Measurements from ENCODE around the gene ZKSCAN2.

ZKSCAN2 gene

DNA sequence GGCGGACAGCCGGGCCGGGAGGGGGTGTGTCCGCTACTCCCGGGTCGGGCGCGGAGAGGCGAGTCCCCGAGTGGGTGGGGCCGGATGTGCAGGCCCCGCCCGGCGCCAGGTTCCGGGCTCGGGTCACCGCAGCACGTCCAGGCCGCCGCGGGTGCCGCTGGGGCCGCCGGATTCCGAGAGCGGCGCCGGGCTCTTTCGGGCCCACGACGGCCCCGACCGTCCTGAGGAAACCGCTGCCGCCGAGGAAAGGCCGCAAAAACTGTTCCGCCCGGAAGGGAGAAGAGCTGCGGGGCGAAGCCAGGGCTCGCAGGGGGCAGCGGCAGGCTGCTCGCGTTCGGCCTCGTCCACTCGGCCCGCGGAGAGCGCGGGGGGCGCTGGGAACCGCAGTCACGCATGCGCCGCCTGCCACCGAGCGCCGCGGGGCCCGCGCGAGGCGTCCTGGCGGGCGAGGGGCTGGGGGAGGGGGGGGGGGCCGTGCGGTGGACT, at the start of gene ZKSCAN2:
Gene ZKSCAN2 (minus strand): TSS at position 376 of the 486 bp plus-strand sequence. CDS start 718 bp downstream, outside the sequence.
- no peak for FAIRE-seq

DNA sequence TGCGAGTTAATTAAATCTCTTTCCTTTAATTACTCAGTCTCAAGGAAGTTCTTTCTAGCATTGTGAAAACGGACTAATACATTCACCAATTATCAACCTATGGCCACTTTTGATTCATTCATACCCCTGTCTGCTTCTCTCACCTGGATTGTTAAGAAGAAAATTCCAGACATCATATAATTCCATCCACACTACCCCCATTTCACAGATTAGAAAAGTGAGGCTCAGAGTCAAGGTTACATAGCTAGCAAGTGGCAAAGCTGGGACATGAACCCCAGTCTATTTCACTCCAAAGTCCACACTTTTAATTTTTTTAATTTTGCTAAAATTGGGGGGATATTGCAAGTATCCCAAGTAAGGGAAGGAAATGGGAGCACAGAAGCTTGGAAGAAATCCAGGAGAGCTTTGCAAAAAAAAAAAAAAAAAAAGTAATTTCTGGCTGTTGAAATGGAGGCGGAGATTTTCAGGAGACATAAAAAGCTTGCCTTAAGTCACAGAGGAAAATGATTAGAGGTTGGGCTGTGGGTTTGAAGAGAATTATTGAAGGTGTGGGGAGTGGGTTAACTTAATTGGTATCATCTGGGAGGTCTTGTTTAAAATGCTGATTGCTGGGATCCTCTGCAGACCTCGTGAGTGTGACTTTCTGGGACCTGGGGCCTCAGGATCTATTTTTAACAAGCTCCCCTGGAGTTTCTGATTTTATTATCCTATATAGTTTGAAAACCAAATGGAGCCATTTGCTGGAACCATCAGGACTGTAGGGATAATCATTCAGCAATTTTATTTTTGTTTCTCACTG, 42.3 kb upstream of the ZKSCAN2 start:
- no peak for FAIRE-seq

DNA sequence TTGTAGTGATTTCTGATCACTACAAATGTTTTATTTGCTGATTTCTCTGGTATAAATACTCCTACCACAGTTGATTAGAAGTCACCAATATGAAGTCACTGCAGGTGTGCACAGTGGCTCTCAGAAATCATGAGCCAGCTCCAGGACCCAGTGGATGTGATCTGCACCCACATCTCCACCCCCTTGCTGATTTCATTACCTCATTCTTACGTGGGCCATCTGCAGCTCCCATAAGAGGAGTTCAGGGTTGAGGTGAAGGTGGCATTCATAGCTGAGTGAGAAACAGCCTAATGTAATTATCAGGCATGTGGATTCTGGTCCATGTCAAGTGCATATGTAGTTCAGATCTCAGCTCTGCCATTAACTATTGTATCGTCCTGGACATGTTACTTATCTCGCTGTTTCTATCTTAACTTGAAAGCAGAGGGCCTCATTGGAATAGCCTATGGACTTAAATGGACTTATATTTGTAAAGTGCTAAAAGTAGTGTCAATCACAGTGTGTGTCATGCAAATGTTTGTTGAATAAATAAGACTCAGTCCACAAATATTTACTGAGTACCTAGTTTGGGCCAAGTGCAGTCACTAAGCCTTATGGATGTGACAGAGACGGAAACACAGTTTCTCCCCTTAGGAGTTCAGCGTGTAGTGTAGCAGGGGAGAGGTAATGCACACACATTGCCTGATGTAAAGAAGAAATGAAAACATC, 40.7 kb upstream of the ZKSCAN2 start:
- no peak for FAIRE-seq

DNA sequence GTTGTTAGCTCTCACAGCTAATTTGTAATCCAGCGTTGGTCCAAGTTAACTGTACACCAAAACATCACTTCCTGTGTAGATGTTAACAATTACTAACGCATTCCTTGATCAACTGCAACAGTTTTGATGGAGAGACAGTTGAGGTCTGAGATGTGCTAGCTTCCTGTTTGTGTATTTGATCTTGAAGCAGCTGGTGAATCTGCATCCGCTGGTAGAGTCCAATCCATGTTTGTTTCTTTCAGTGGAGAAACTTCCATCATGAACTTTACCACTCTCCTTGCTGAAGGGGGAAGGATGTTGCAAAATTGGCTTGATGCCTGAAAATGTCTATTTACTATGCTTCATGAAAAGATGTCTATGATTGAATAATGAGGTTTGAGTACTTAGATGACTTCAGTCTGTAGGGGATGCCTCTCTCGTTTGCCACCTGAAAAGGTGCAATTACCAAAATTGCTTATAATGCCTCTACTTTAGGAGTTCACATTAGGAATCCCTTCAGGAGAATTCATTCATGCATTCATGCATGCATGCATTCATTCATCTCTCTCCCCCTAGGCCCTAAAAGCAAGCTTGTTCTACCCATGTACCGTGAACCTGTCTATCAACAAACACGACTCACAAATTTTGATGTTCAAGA, 39.6 kb upstream of the ZKSCAN2 start:
- FAIRE-seq = no peak

DNA sequence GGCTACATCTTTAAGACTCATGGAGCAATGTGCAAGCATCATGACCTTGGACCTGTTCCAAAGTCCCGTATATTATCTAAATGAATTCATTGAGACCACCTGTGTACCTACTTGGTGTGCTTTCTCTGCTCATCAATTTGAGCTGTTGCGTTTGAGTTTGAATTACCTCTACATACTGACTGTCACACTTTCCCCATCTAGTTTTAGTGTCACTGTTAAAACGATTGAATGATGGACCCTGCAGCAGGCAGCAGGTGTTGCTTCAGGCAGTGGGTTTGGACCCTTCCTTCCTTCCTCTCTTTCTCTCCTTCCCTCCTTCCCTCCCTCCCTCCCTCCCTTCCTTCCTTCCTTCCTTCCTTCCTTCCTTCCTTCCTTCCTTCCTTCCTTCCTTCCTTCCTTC, 33.9 kb upstream of the ZKSCAN2 start:
- FAIRE-seq = no peak

DNA sequence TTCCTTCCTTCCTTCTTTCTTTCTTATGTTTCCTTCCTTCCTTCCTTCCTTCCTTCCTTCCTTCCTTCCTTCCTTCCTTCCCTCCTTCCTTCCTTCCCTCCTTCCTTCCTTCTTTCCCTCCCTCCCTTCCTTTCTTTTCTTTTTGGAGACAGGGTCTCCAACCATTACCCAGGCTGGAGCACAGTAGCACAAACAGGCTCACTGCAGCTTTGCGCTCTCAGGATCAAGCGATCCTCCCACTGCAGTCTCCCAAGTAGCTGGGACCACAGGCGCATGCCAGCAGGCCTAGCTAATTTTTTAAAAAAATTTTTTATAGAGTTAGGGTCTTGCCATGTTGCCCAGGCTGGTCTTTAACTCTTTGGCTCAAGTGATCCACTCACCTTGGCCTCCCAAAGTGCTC, 31.8 kb upstream of the ZKSCAN2 start:
- FAIRE-seq = no peak

DNA sequence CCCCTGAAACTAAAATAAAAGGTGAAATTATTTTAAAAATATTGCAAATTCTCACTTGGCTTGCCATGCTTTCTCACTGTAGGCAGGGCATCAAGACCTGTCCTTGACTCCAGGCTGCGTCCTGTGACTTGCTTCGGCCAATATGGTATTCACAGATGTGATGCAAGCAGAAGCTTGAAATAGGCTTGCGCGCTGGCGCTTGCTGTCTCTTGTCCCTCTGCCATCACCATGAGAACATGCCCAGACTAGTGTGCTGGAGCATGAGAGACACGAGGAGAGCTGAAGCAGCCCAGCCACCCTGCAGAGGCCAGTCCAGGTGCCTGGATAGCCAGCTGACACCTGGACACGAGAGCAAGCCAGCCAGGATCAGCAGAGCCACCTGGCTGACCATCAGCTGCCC, 21.8 kb upstream of the ZKSCAN2 start:
- no peak for FAIRE-seq

DNA sequence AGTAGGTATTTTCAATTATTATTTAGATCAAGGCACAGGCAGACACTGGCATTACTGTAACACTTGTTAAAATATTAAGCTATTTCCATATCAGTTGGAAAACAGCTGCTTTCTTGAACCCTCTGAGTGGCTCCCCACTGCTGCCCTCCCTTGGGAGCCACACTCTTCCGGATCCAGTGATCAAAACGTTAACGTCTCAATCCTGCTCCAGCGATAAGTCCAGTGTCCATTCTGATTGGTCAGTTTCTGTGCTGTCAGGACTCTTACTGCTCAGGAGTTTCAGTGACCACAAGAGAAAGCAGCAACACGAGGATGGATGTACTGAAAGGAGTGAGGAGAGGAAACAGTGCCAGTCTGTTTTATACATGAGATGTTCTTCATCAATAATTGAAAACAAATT, 13.8 kb upstream of the ZKSCAN2 start:
- FAIRE-seq = no peak

DNA sequence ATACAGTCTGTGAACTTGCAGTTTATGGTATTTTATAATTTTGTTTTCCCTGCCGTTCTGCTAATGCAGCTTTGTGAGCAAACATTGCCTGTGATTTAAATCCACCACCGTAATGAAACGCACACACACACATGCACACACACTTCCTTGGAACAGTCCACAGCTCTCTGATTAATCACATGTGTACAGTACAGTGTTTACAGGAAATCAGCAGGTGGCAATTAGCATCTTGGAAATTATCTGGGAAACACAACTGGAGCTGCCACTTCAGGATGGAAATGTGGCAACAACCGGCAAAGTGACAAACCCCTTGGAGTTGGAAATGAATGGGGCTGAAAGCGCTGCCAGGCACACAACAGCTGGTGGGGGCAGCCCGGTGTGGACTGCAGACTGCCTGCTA, 12.9 kb upstream of the ZKSCAN2 start:
- no peak for FAIRE-seq

DNA sequence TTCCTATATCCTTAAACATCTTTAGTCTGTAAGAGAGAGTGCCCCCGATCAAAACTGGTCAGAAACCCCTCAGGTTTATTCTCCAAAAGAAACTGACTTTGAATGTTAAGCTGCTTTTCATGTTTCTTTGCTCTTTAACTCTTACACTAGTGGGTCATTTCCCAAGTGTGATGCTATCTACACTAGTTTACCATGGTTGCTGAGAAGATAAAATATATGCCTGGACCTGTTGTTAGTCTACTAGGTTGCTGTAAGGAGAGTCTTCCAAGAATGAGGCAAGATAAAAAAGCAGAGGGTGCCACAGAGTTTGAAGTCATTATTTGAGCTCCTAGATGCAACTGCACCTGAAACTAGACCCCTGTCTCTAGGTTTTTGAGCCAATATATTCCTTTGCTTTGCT, 12.2 kb upstream of the ZKSCAN2 start:
- FAIRE-seq = no peak

DNA sequence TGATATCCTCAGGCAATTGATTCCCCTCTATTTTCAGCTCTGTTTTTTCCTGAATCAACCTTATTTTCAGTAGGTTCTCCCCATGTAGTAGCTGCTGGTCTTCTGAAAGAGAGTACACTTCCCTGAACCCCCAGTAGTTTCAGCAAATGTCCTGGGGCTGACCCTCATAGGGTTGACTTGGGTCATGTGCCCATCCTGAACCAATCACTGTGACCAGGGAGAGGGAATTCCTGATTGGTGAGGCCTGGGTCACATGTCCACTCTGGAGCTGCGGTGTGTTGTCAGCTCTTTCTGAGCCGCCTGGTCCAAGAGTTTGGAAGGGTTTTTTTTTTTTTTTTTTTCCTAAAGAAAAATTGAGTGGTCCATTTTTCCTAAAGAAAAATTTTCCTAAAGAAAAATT, 8.3 kb upstream of the ZKSCAN2 start:
- no peak for FAIRE-seq

DNA sequence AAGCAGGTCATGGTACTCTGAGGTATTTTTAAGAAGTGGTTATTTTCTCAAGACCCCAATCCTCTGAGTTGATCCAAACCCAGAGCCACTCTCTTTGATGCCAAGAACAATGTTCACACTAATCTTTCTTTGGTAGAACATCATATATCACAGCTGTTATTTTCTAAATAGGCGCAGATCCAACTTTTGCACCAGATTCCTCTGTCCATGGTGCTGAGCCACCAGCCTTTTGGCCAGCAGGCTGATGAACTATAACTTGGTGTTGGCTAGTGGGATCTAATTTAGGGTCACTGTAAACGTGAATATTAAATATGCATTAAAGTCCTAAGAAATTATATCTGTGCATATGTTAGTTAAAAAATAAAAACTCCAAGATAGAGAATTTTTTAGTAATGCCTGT, 7.0 kb upstream of the ZKSCAN2 start:
- FAIRE-seq = no peak

DNA sequence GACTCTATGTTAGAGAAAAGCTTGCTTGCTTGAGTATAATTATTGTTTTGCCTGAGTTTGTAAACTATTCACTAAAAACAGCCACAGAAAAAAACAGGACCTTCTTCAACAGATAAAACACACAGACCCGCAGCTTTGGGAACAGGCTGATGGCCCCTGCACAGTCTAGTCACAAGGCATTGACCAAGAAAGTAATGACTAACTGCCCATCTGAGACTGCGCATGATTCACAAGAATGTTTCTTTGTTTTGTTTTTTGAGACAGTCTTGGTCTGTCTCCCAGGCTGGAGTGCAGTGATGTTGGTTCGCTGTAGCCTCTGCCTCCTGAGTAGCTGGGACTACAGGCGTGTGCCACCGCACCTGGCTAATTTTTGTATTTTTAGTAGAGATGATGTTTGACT, 2.8 kb upstream of the ZKSCAN2 start:
- FAIRE-seq = no peak

DNA sequence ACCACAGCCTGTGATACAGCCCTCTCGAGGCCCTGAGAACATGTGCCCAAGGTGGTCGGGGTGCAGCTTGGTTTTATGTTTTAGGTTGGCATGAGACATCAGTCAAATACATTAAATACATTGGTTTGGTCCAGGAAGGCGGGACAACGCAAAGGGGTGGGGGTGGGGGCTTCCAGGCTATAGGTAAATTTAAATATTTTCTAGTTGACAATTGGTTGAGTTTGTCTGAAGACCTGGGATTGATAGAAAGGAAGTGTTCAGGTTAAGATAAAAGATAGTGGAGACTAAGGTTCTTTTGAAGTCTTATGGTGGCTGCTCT, 1.2 kb upstream of the ZKSCAN2 start:
- FAIRE-seq = no peak

DNA sequence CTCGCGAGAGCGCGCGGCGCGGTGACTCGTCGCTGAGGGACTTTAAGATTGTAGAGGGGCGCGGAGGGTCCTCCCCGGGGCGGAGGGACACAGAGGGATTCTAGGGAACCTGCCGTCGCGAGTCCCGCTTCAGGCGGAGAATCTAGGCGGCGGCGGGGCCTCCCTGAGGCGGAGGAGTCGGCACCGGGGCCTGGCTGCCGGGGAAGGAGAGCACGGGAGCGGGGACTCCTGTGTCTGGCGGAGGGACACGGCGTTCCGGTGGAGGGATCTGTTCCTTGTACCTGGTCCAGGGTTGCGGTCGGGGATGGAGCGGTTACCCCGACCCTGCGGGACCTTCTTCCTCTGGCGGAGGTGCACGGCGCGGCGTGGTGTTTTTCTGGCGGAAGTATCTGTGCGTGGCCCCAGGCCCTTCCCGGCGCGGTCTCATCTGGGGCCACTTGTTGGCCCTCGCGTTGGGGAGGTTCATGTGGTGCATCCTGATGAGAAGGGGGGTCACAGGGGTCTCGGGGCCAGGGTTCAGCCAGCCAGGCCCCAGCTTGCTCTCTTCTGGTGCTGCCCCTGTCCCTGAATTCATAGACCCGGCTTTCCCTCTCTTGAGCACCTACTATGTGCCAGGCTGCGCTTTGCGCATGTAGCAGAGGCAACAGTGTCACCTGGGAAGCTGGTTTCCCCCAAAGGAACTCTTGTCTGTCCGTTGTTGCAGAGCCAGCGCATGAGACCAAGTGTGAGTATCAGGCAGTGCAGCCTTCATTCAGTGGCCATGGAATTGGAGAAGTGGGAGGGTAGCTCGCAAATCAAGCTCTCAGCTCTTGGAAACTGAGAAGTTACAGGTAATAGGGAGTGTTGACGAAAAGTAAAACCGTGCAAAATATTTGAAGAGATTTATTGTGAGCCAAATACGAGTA, 563 bp upstream of the ZKSCAN2 start:
- no peak for FAIRE-seq

DNA sequence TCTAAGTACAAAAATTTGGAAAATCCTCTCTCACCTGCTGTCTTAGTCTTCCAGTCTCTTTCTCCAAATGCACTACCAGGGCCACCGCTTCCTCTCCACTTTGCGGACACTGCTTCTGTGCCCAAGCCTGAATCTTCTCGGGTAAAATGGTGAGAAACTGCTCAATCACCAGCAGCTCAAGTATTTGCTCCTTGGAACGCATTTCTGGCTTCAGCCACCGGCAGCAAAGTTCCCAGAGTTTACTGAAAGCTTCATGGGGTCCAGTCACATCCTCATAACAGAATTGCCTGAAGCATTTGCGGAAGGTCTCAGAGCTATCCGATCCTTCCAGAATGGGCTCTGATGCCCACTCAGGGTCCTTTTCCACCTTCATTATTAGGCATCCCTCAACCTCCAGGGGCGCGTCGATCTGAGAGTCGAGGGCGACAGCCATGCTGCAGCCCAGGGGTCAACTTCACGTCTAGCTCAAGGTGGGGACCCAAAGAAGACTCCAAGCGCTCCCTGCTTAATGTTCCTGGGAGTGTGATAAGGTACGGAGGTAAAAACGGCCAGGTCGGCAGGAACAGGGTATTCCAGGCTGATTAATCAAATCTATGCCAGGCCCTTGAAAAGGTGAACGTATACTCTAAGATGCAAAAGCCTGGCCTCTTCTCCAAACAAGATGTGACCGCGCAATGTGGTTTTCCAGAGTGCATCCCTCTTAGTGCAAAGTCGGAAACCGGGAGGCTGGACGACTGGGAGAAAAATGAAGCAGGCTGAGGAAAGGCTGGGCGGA, 763 bp downstream of the ZKSCAN2 start:
- no peak for FAIRE-seq

DNA sequence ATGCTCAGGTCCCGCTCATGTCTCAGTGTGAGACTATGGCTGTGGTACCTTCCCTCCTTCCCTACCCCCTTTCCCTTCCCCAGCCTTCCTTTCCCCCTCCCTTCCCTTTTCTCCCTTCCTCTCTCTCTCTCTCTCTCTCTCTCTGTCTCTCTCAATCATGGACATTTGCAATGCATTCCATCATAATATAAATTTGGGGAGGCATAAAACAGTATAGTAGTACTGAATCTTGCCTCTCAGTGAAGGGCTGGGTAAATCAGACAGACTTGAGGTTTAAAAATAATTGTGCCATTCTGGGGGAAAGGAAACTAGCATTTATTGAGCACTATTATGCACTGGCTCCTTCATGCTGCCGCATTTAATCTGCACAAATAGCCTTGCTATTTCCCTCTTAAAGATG, 4.3 kb downstream of the ZKSCAN2 start:
- no peak for FAIRE-seq

DNA sequence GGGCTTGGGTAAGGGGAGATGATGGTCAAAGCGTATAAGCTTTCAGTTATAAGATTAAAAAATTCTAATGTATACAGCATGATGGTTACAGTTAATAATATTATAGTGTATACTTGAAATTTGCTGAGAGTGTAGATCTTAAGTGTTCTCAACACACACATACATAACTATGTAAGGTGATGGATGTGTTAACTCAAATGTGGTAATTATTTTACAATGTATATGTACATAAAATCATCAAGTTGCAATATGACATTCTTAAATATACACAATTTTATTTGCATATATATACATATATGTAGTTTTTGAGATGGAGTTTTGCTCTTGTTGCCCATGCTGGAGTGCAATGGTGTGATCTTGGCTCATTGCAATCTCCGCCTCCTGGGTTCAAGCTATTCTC, 7.2 kb downstream of the ZKSCAN2 start:
- no peak for FAIRE-seq

DNA sequence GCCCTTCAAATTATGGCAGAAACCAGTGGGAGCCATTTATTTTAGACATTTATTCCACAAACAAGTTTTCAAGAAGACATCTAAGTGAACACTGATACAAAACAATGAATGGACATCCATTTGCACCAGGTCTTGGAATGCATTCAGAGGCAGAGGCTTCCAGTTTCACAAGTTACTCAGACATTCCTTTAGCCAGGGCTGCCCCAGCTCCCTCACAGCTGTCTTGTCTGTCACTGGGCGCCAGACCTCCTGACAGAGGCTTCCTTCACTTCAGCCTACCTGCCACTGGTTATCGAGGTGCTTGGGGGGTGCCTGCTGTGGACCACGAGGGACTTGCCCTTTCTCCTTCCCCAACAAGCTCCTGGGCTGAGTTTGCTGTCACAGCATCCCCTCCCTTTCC, 21.7 kb downstream of the ZKSCAN2 start:
- FAIRE-seq = no peak

DNA sequence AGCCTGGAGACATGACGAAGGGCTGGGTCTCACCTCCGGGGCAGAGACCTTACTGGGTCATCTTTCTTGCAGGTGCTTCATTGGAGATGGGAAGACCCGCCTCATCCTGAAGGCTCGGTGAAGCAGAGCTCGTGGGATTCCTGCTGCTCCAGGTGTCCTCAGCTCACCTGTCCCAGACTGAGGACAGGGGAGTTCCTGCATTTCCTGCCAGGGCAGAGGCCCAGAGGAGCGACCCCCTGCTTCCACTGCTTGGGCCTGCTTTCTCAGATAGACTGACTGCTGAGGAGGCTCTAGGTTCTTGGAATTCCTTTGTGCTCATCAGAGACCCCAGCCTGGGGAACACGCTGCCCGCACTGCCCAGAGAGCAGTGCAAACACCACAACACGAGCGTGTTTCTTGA, 29.3 kb downstream of the ZKSCAN2 start:
- no peak for FAIRE-seq

DNA sequence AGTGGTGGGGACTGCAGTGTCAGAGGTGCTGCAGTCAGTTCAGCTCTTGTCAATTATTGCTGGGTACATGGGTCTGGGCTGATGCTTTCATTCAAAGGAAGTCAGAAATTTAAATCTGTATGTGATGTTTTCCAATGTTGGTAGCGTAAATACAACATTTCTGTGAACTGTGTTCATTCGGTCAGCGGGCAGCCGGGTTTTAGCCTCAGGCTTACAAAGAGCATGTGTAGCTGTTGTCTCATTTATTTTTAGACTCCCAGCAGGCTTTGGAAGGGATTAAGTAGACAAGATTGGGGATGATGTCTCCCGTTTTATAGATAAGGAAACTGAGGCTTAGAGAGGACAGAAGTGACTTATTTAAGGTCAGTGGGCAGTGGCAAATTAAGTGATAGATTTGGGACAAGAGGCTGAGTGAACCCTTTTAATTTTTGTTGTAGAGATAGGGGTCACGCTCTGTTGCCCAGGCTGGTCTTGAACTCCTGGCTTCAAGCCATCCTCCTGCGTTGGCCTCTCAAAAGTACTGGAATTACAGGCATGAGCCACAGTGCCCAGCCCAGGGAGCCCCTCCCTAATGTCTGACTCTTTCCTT, 32.8 kb downstream of the ZKSCAN2 start:
- no peak for FAIRE-seq

DNA sequence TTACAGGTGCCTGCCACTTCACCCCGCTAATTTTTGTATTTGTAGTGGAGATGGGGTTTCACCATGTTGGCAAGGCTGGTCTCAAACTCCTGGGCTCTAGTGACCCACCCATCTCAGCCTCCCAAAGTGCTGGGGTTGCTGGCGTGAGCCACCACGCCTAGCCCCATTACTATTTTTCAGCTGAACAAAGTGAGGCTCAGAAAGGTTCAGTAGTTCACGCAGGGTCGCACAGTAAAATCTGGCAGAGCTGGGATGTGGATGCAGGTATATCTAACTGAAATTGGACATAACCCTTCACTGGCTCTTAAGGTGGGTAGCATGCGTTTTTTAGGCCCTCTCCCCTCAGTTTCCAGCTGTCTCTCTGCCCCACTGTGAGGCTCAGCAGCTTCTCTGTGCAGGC, 33.7 kb downstream of the ZKSCAN2 start:
- no peak for FAIRE-seq
